ENCODE data around the gene PSD.
A peak's percentile ranks its signal among the peaks of the same experiment; 100 is the strongest.

Gene PSD

GRCh38 chr10:102408728-102409603 lies 9.6 kb downstream of the PSD start (continued):
- TF ChIP-seq ZBTB26 (tag by site-specific recombination; optimal IDR thresholded peaks at IDR 0.05) (peak; percentile 74), ZNF518A (tag by site-specific recombination; conservative IDR thresholded peaks at IDR 0.05; ENCODE audit: low read depth) (no peak), ZNF394 (tag by site-specific recombination; IDR thresholded peaks at IDR 0.05; ENCODE audit: borderline replicate concordance) (no peak)
- TF ChIP-seq, protein P1, sequence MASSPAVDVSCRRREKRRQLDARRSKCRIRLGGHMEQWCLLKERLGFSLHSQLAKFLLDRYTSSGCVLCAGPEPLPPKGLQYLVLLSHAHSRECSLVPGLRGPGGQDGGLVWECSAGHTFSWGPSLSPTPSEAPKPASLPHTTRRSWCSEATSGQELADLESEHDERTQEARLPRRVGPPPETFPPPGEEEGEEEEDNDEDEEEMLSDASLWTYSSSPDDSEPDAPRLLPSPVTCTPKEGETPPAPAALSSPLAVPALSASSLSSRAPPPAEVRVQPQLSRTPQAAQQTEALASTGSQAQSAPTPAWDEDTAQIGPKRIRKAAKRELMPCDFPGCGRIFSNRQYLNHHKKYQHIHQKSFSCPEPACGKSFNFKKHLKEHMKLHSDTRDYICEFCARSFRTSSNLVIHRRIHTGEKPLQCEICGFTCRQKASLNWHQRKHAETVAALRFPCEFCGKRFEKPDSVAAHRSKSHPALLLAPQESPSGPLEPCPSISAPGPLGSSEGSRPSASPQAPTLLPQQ (tag by site-specific recombination; IDR thresholded peaks at IDR 0.05) = 0 out of 2 replicates have a peak, but pooled peaks have one; percentile 20

- TF ChIP-seq KLF9 (tag by site-specific recombination; IDR thresholded peaks at IDR 0.05; ENCODE audit: low read depth) (peak; percentile 49), SCRT1 (tag by site-specific recombination; IDR thresholded peaks at IDR 0.05; ENCODE audit: borderline replicate concordance) (no peak), EGR2 (tag by site-specific recombination; IDR thresholded peaks at IDR 0.05; ENCODE audit: low read depth) (peak; percentile 5; the same call in 1 of the 2 replicates), GLIS2 (tag by site-specific recombination; IDR thresholded peaks at IDR 0.05) (0 out of 2 replicates have a peak, but pooled peaks have one; percentile 40), ZBTB44 (tag by site-specific recombination; IDR thresholded peaks at IDR 0.05) (no peak)
- Histone ChIP-seq H3K4me1 (ENCODE audit: control insufficient read depth, insufficient read depth, low read length) (no peaks in the 10 kb centered on the region; the same call in 1 of the 2 replicates), H3K27ac (ENCODE audit: extremely low read depth, low read depth, low read length) (no peak overlapping the region), H3K9me3 (ENCODE audit: control insufficient read depth, insufficient read depth, low read depth, low read length) (no peaks in the 10 kb centered on the region), H3K4me3 (ENCODE audit: low read depth, low read length) (no peak overlapping the region), H3K36me3 (ENCODE audit: control insufficient read depth in 2 of 2, insufficient read depth in 1 of 2, low read length in 2 of 2) (no peaks in the 10 kb centered on the region)
- ChIA-PET CTCF (interaction anchor here (0.5 to 7.2 kb wide), 4 partner anchors 9 to 179 kb away, joined by 3 to 41 read pairs (median 4); no protein-coding TSS in a partner anchor), POLR2A (no interaction called here)
Observed at GRCh38 chr10:102408131-102408727, 10.4 kb downstream of the PSD start.

All from HEK293 (cell line).